Smooth muscle cell (in vitro differentiated cells): Measurements from ENCODE around the gene ATP6V0B. TPM values are rescaled to one million over a fixed set of nuclear protein-coding genes. Genes with fewer than 3 reads are reported as not detected.

Experiments
- DNase-seq: peaks from one replicate; lab custom pipeline; 2025; ENCODE audit not compliant: unreplicated experiment; lab: John Stamatoyannopoulos, UW
- H2AFZ ChIP-seq: fragments of 200-600 bp; sonication (generic); 2 replicates; pipeline ENCODE4 v1.6.0; 2016; ENCODE audit warnings: antibody characterized with exemption, low read depth, mild to moderate bottlenecking
- H3F3A ChIP-seq: fragments of 200-600 bp; sonication (generic); 2 replicates; pipeline ENCODE4 v1.6.0; 2017; ENCODE audit warnings: antibody characterized with exemption, low read depth
- H3K27ac ChIP-seq: fragments of 200-600 bp; sonication (generic); 2 replicates; pipeline ENCODE4 v1.5.1; 2016; ENCODE audit warnings: low read depth, mild to moderate bottlenecking
- H3K27me3 ChIP-seq: fragments of 200-600 bp; sonication (generic); 2 replicates; pipeline ENCODE4 v1.6.1; 2016; ENCODE audit warnings: low read depth, mild to moderate bottlenecking
- H3K36me3 ChIP-seq: fragments of 200-600 bp; sonication (generic); 2 replicates; pipeline ENCODE4 v1.5.1; 2016; ENCODE audit warnings: low read depth
- H3K4me1 ChIP-seq: fragments of 200-600 bp; sonication (generic); 2 replicates; pipeline ENCODE4 v1.5.1; 2016; ENCODE audit warnings: low read depth
- H3K4me2 ChIP-seq: fragments of 200-600 bp; sonication (generic); 2 replicates; pipeline ENCODE4 v1.6.0; 2016; ENCODE audit warnings: mild to moderate bottlenecking
- H3K4me3 ChIP-seq: fragments of 200-600 bp; sonication (generic); 2 replicates; pipeline ENCODE4 v1.5.1; 2016; ENCODE audit warnings: mild to moderate bottlenecking
- H3K79me2 ChIP-seq: fragments of 200-600 bp; sonication (generic); 2 replicates; pipeline ENCODE4 v1.6.0; 2016; ENCODE audit warnings: low read depth, mild to moderate bottlenecking
- H3K9ac ChIP-seq: fragments of 200-600 bp; sonication (generic); 2 replicates; pipeline ENCODE4 v1.6.0; 2016; ENCODE audit warnings: low read depth
- H3K9me3 ChIP-seq: fragments of 200-600 bp; sonication (generic); replicated peaks from 2 replicates; pipeline ENCODE4 v1.5.1; 2016; ENCODE audit warnings: low read depth
- H4K20me1 ChIP-seq: fragments of 200-600 bp; sonication (generic); 2 replicates; pipeline ENCODE4 v1.6.0; 2016; ENCODE audit warnings: low read depth
- WGBS: methylation state at CpG from one replicate; pipeline ENCODE4 v1.1.7; 2016; ENCODE audit warnings: low lambda C conversion rate; 5-methylcytosine and 5-hydroxymethylcytosine counted together
- polyA plus RNA-seq: library from polyadenylated mRNA; unstranded; fragments of >200 nt; fragmentation: Nextera tagmentation; extraction: Ambion mirVana; gene quantifications from 2 replicates; pipeline ENCODE4 v1.2.1, GENCODE V29; 2016
- total RNA-seq: library from RNA; depleted of rRNA; stranded (reverse); fragments of >200 nt; gene quantifications from 2 replicates; pipeline ENCODE4 v1.2.3, GENCODE V29; 2014
- TF ChIP-seq, protein P1 (sequence below): fragments of 200-600 bp; sonication (generic); IDR thresholded peaks from 2 replicates; pipeline ENCODE4 v1.5.1; 2017; ENCODE audit warnings: borderline replicate concordance, mild to moderate bottlenecking, antibody characterized with exemption; ENCODE audit not compliant: insufficient read depth, poor library complexity, severe bottlenecking

Gene ATP6V0B
- total and polyA plus RNA-seq, 2 experiments from 2014 or later = 106 to 203 TPM

DNA sequence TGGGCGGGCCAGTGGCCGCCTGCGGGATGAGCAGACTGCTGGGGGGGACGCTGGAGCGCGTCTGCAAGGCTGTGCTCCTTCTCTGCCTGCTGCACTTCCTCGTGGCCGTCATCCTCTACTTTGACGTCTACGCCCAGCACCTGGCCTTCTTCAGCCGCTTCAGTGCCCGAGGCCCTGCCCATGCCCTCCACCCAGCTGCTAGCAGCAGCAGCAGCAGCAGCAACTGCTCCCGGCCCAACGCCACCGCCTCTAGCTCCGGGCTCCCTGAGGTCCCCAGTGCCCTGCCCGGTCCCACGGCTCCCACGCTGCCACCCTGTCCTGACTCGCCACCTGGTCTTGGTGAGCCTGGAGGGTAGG is 6.4 kb downstream of the ATP6V0B start:
- Histone ChIP-seq H3K9me3 (no peaks in the 10 kb centered on the region), H4K20me1 (peaks cover 71% of the 10 kb centered on the region), H3K4me2 (no peak overlapping the region), H3K79me2 (peaks cover 18% of the 10 kb centered on the region), H3K4me1 (peaks cover 7% of the 10 kb centered on the region), H3K4me3 (no peak overlapping the region), H2AFZ (no peak overlapping the region), H3K27me3 (no peaks in the 10 kb centered on the region), H3K36me3 (no peaks in the 10 kb centered on the region), H3K9ac (no peak overlapping the region), H3K27ac (no peak overlapping the region), H3F3A (peaks cover 14% of the 10 kb centered on the region)
- TF ChIP-seq, protein P1, sequence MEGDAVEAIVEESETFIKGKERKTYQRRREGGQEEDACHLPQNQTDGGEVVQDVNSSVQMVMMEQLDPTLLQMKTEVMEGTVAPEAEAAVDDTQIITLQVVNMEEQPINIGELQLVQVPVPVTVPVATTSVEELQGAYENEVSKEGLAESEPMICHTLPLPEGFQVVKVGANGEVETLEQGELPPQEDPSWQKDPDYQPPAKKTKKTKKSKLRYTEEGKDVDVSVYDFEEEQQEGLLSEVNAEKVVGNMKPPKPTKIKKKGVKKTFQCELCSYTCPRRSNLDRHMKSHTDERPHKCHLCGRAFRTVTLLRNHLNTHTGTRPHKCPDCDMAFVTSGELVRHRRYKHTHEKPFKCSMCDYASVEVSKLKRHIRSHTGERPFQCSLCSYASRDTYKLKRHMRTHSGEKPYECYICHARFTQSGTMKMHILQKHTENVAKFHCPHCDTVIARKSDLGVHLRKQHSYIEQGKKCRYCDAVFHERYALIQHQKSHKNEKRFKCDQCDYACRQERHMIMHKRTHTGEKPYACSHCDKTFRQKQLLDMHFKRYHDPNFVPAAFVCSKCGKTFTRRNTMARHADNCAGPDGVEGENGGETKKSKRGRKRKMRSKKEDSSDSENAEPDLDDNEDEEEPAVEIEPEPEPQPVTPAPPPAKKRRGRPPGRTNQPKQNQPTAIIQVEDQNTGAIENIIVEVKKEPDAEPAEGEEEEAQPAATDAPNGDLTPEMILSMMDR = no peak
- no peak for DNase-seq
- WGBS = 92% methylated on average over 20 of the region's 20 CpGs

DNA sequence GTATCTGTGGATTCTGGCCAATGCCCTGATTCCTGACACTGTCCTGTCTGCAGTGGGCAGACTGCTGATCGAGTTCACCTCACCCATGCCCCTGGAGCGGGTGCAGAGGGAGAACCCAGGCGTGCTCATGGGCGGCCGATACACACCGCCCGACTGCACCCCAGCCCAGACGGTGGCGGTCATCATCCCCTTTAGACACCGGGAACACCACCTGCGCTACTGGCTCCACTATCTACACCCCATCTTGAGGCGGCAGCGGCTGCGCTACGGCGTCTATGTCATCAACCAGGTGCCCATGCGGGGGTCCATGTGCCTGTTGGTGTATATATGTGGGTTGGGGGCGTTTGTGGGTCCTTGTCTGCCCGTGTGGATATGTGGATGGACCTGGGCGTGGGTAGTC is 6.9 kb downstream of the ATP6V0B start:
- Histone ChIP-seq H3K4me3 (no peak overlapping the region), H4K20me1 (peaks cover 66% of the 10 kb centered on the region), H3K27ac (no peak overlapping the region), H3K4me2 (no peak overlapping the region), H3F3A (peaks cover 14% of the 10 kb centered on the region), H3K27me3 (no peaks in the 10 kb centered on the region), H3K9ac (no peak overlapping the region), H3K9me3 (no peaks in the 10 kb centered on the region), H3K4me1 (peaks cover 7% of the 10 kb centered on the region), H3K36me3 (no peaks in the 10 kb centered on the region), H2AFZ (no peak overlapping the region), H3K79me2 (peaks cover 14% of the 10 kb centered on the region)
- TF ChIP-seq, protein P1 = no peak
- WGBS = 98% methylated on average over 20 of the region's 20 CpGs
- no peak for DNase-seq

DNA sequence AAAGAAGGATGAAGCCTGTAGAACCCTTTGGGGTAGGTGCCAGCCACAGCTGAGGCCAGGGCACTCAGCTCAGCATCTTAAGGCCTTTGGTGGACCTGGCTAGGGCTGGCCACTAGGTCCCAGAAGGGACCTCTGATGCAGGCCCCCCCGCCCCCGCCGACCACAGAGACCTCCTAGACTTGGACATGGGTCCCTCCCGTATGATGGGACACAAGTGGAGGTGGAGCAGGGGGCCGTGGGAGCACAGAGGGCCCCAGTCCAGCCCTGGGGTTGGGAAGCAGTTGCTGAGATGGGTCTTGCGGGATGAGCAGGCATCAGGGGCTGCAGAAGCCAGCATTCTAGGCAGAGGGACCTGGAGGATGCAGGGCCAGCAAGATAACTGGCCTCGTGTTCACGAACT is 7.5 kb downstream of the ATP6V0B start:
- Histone ChIP-seq H3K36me3 (no peaks in the 10 kb centered on the region), H3K9ac (no peak overlapping the region), H3K27ac (no peak overlapping the region), H3K4me2 (no peak overlapping the region), H3K4me1 (peaks cover 7% of the 10 kb centered on the region), H4K20me1 (peaks cover 60% of the 10 kb centered on the region), H2AFZ (no peak overlapping the region), H3K27me3 (no peaks in the 10 kb centered on the region), H3K9me3 (no peaks in the 10 kb centered on the region), H3K4me3 (no peak overlapping the region), H3F3A (peaks cover 12% of the 10 kb centered on the region), H3K79me2 (peaks cover 10% of the 10 kb centered on the region)
- no peak for DNase-seq
- 96% methylated on average over 8 of the region's 8 CpGs for WGBS
- TF ChIP-seq, protein P1 = no peak

DNA sequence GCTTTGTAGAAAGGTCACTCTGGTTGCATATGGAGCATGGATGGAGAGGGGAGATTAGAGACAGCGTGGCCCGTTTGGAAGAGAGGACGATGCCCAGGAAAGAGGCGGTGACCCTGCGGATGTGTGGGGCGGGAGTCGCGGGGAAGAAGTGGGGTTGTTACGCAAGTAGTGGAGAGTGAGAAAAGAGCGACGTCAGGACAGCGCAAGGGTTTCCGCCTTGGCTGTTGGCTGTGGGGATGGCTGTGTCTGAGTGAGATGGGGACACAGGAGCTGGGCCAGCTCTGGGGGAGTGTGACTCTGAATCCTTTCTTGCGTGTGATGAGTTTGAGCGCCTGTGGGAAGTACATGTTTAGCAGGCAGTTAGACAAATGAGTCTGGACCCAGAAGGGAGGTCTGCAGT is 8.0 kb downstream of the ATP6V0B start:
- peaks cover 12% of the 10 kb centered on the region for H3F3A ChIP-seq
- no peak overlapping the region for H2AFZ ChIP-seq
- no peak for DNase-seq
- WGBS = 92% methylated on average over 15 of the region's 15 CpGs
- H3K4me1 ChIP-seq = peaks cover 7% of the 10 kb centered on the region
- H3K4me2 ChIP-seq = no peak overlapping the region
- no peak overlapping the region for H3K9ac ChIP-seq
- no peaks in the 10 kb centered on the region for H3K27me3 ChIP-seq
- no peak overlapping the region for H3K27ac ChIP-seq
- TF ChIP-seq, protein P1 = no peak
- H4K20me1 ChIP-seq = peaks cover 54% of the 10 kb centered on the region
- H3K9me3 ChIP-seq = no peaks in the 10 kb centered on the region
- H3K36me3 ChIP-seq = no peaks in the 10 kb centered on the region
- H3K79me2 ChIP-seq = peaks cover 10% of the 10 kb centered on the region
- H3K4me3 ChIP-seq = no peak overlapping the region
